ENCODE results near the gene ODAPH.

- TF ChIP-seq CTCF (IDR thresholded peaks at IDR 0.05) (no peak), EP300 (IDR thresholded peaks at IDR 0.05) (no peak), POLR2AphosphoS5 (IDR thresholded peaks at IDR 0.05) (no peak), POLR2A (IDR thresholded peaks at IDR 0.05; ENCODE audit: low read depth) (no peak)
These were observed 50.1 kb downstream of the ODAPH start for GRCh38 chr4:75605928-75606327.
